Large intestine (tissue), 3 donors: ENCODE measurements around the gene WNT11. TPM values are rescaled to one million over a fixed set of nuclear protein-coding genes. Genes with fewer than 3 reads are reported as not detected.

Experiments used
- DNase-seq, 2 donors: peaks; one replicate each; pipeline versions ENCODE4 v3.0.0 to v3.0.0-alpha.2; 2013
- H3K27ac ChIP-seq: one replicate; pipeline ENCODE4 v1.5.1; 2013; ENCODE audit warnings: low read length
- H3K27me3 ChIP-seq: 2 replicates; pipeline ENCODE4 v1.6.1; 2013; ENCODE audit warnings: low read length; ENCODE audit not compliant: control insufficient read depth, insufficient read depth
- H3K36me3 ChIP-seq: 2 replicates; pipeline ENCODE4 v1.6.1; 2013; ENCODE audit warnings: low read length; ENCODE audit not compliant: control insufficient read depth, insufficient read depth
- H3K4me1 ChIP-seq: one replicate; pipeline ENCODE4 v1.6.1; 2013; ENCODE audit warnings: low read length; ENCODE audit not compliant: control insufficient read depth, insufficient read depth
- H3K4me3 ChIP-seq: one replicate; pipeline ENCODE4 v1.5.1; 2013; ENCODE audit warnings: low read length
- H3K9me3 ChIP-seq: one replicate; pipeline ENCODE4 v1.6.1; 2013; ENCODE audit warnings: mild to moderate bottlenecking, low read depth, low read length, moderate library complexity; ENCODE audit not compliant: control insufficient read depth
- WGBS: methylation state at CpG from one replicate; pipeline ENCODE4 v1.1.5; 2013; ENCODE audit warnings: low lambda C conversion rate; ENCODE audit not compliant: insufficient coverage; 5-methylcytosine and 5-hydroxymethylcytosine counted together
- polyA plus RNA-seq: library from polyadenylated mRNA; unstranded; fragments of 120-200 nt; gene quantifications from one replicate; pipeline ENCODE4 v1.2.1, GENCODE V29; 2013

The WNT11 gene
- polyA plus RNA-seq, 1 donor: 14.4 TPM

DNA sequence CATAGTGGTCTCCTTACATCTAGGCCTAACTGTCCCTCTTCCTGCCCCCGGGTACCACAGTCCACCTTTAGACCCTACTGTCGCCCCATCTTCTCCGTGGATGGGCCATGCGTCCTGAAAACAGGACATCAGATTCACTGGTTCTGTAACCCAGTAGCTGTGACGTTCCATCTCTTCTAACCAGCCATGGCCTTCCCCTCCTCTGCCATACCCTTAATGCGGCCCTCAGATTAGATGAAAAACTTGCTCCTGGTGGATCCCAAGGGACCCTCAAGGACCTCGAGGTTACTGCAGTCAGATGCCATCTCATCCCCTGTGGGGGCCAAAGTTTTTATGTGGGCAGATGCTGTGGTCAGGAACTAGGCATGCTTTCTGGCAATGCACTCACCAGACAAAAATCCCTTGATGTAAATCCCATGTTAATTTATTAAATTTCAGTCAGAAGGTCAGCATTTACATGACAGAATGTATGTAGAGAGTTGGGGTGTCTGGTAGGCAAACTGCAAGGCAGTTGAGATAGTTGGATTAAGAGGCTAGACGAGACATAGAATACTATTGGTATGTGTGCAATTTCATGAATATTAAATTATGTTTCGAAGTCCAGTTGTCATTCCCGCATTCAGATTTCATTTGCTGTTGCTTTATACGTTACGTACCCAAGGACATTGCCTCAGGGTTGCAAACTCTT, 64.3 kb downstream of the WNT11 start:
- Histone ChIP-seq H3K27ac (no peak overlapping the region), H3K27me3 (no peaks in the 10 kb centered on the region), H3K9me3 (no peaks in the 10 kb centered on the region), H3K4me3 (no peak overlapping the region), H3K4me1 (peaks cover 7% of the 10 kb centered on the region), H3K36me3 (peaks cover 20% of the 10 kb centered on the region)
- WGBS: 100% methylated on average over 3 of the region's 12 CpGs
- DNase-seq: no peak

DNA sequence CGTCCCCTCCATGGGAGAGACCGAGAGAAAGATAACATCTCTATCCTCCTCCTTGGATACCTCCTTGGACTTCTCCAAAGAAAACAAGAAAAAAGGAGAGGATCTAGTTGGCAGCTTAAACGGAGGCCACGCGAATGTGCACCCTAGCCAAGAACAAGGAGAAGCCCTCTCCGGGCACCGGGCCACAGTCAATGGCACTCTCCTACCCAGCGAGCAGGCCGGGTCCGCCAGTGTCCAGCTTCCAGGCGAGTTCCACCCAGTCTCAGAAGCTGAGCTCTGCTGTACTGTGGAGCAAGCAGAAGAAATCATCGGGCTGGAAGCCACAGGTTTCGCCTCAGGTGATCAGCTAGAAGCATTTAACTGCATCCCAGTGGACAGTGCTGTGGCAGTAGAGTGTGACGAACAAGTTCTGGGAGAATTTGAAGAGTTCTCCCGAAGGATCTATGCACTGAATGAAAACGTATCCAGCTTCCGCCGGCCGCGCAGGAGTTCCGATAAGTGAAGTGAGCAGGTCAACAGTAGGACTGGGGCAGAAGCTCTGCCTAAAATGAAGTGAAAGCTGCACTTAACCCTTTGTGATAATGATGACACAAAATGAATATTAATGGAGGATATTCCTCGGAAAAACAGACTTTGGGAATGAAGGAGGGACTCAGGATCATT, 65.3 kb downstream of the WNT11 start:
- H3K27ac ChIP-seq: no peak overlapping the region
- H3K27me3 ChIP-seq: no peaks in the 10 kb centered on the region
- H3K4me1 ChIP-seq: no peaks in the 10 kb centered on the region
- no peaks in the 10 kb centered on the region for H3K9me3 ChIP-seq
- no peak for DNase-seq
- 100% methylated on average over 2 of the region's 22 CpGs for WGBS
- H3K36me3 ChIP-seq: peaks cover 20% of the 10 kb centered on the region
- H3K4me3 ChIP-seq: no peak overlapping the region

DNA sequence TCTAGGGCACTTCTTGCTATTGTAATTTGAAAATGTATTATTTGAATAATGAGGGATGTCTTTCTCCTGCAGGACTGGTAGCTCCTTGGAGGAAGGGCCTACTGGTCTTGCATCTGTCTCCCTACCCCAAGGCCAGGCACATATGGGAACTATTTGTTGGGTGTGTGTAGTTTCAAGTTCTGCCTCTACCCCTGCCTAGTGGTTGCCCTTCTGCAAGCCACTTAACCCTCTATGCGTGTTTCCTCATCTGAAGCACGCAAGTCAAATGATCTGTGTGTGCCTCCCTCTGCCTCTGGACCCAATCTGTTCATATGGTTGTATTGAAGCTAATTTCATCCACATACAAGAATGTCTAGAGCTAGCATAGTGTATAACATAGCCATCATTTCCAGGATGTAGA, 67.0 kb downstream of the WNT11 start:
- Histone ChIP-seq H3K36me3 (peaks cover 20% of the 10 kb centered on the region), H3K9me3 (no peaks in the 10 kb centered on the region), H3K27ac (no peak overlapping the region), H3K4me1 (no peaks in the 10 kb centered on the region), H3K4me3 (no peak overlapping the region), H3K27me3 (no peaks in the 10 kb centered on the region)
- DNase-seq: no peak
- WGBS: no CpG with 5 or more reads among the region's 2 CpGs

Other genes with a start within 250 kb of the WNT11 start
- 50.2 TPM for gene THAP12, start 174.6 kb upstream of the WNT11 start, polyA plus RNA-seq
- gene GVQW3, start 174.8 kb upstream of the WNT11 start, polyA plus RNA-seq: 5.4 TPM
- 16.3 TPM for gene EMSY, start 238.5 kb upstream of the WNT11 start, polyA plus RNA-seq